Urothelium cell line (cell line): ENCODE data around the gene ATP5F1A.
"Not testable (repeated sequence)": the region's sequence is repeated elsewhere in the genome, so short reads cannot be mapped to it uniquely, and the experiment has no call there.

Source experiments
- DNase-seq: peaks from one replicate; pipeline ENCODE4 v3.0.0; 2011; ENCODE audit warnings: low spot score, mixed read lengths
- FAIRE-seq: peaks from 2 replicates; lab custom pipeline; 2011; peaks lifted over from hg19 to GRCh38; lab: Jason Lieb, UNC

The ATP5F1A gene

DNA sequence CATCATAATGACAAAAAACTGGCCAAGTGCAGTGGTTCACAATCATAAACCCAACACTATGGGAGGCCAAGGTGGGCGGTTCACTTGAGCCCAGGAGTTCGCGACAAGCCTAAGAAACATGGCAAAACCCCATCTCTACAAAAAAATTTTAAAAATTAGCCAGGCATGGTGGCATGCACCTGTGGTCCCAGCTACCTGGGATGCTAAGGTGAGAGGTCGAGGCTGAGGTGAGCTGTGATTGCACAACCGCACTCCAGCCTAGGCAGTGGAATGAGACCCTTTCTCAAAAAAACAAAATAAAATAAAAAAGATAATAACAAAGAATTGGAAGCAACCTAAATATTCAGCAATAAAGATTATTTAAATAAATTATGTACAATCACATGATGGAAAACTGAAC, 47.8 kb downstream of the ATP5F1A start:
- FAIRE-seq (no peak), DNase-seq (no peak)

DNA sequence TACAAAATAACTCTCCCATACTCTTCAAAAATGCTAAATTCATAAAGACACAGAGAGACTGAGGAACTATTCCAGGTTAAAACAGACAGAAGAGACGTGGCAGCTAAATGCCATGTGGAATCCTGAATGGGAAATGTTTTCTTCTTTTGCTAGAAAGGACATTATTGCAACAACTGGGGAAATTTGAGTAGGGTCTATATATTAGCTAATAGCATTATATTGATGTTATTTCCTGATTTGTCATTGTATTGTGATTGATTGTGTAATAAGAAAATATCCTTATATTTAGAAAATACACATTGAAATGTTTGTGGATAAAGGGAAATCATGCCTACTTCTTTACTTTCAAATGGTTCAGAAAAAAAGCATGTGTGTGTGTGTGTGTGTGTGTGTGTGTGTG, 49.5 kb downstream of the ATP5F1A start:
- FAIRE-seq: no peak
- DNase-seq: no peak

GRCh38 chr18:46047369-46047768, 50.7 kb downstream of the ATP5F1A start:
- not testable (repeated sequence) for DNase-seq, FAIRE-seq

DNA sequence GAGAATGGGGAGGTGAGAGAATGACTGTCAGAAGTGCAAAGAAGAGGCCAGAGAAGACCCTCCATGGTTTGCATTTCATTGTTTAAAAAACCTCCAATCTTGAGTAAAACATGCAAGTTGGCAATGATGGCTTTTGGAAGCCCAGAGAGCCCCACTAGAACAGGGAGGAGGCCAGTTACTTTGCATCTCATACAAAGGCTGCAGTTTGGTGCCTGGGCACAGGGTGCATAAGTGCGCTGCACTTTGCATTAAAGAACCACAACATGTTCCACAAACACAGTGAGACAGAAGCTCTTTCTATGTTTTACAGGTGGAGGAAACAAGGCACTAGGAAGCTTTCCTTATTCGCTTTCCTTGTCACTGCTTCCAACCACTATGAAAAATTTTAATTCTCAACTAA, 51.4 kb downstream of the ATP5F1A start:
- FAIRE-seq (no peak), DNase-seq (no peak)

GRCh38 chr18:46046126-46046525, 52.0 kb downstream of the ATP5F1A start:
- FAIRE-seq (no peak), DNase-seq (no peak)

DNA sequence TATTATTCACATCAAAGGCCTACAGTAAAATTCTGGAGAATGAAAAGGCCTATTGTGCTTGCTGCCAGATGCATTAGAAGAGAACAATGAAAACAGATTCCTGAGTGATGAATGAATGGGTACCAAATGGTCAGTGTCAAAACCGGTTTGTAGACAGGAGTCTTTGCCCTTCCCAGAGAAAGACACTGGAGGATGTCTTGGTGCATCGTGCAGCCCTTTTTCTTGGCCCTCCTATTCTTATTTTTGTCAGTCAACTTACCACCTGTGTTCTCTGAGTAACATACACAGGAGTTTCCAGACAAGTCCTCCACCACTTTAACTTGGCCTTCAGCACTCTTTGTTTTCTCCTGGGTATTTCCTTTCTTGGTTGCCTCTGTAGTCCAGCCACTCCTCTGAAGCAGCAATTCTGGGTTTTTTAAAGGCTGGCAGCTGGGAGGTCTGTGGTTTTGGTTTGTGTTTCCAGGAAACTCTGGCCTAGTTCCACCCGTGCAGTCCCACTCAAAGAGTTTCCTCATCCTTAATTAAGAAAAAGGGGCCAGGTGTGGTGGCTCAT, 55.4 kb downstream of the ATP5F1A start:
- DNase-seq (peak; percentile 71), FAIRE-seq (no peak)

GRCh38 chr18:46040747-46041104, 57.4 kb downstream of the ATP5F1A start:
- FAIRE-seq: no peak
- DNase-seq: no peak

DNA sequence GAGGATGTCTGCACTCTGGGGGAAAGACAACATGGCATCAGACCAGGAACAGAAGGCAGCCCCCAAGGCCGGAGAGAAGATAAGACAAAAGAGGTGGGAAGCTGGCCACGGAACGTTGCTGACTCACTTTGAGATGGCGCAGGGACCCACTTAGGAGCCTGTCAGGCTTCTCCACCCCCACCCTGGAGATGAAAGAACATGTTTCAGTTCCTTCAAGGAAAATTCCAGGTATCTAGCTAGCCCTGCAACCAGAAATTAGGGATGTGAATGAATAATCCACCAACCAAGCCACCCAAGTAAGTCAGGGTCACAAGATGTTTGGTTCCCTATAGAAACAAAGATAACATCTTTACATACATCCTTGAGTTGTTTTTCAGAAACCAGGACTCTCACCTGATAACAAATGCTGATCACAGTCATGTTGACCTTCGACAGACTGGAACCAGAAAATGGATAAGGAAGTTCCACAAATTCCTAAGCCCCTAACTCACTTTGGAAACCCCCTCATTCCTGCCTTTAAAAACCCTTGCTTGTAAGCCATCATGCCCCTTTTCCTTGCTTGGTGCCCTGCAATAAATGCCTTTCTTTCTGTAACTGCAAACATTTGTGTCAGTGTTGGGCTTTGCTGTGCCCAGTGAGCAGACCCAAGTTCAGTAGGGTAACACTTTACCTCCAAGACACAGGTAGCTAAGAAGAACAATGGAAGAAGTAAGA, 57.9 kb downstream of the ATP5F1A start:
- FAIRE-seq: no peak
- no peak for DNase-seq

DNA sequence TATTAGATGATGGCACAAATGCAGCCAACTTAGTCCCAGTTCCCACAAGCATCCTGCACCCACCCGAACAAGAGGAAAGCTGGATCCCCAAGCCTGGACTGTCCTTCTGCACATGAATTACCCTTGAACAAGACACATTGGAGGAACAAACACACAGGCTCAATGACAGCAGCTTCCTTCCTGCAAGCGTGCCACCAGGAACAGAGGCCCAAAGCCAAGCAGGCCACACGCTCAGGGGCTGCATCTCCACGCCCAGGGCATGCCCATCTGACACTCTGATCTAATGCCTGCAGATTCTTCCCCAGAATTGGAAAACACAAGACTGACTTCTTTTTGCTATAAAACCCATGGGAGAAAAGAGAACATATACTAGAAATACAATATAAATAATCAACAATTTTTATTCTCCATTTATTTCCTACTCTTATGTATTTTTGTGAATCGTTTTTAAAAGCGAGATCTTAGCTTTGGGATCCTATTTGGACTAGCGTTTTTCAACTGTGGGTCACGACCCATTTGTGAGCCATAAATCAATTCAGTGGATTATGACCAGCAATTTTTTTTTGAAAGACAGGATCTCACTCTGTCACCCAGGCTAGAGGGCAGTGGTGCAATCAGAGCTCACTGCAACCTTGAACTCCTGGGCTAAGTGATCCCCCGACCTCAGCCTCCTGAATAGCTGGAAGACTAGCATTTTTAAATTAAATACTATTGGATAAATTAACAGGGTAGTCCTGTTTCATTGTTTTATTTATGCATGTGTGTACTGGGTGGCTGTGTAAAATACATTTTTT, 60.4 kb downstream of the ATP5F1A start:
- DNase-seq (no peak), FAIRE-seq (no peak)

GRCh38 chr18:46035696-46036680, 62.1 kb downstream of the ATP5F1A start:
- no peak for DNase-seq
- no peak for FAIRE-seq

DNA sequence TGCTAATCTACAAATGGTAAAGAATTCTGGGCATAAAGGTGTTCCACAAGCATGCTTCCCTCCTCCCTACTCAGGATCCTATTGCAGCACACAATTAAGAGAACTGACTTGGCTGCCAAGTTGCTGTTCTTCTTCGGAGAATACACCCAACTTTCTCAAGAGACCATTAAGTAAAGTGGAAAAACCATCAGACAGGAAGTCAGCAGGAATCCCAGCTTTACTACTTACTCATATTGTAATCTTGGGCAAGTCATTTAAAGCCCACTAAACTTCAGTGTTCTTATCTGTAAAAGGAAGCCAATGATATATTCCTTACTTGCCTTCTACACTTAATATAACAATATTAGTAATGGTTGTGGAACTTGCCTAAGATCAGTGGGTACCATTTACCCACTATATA, 63.9 kb downstream of the ATP5F1A start:
- FAIRE-seq: no peak
- DNase-seq: no peak

DNA sequence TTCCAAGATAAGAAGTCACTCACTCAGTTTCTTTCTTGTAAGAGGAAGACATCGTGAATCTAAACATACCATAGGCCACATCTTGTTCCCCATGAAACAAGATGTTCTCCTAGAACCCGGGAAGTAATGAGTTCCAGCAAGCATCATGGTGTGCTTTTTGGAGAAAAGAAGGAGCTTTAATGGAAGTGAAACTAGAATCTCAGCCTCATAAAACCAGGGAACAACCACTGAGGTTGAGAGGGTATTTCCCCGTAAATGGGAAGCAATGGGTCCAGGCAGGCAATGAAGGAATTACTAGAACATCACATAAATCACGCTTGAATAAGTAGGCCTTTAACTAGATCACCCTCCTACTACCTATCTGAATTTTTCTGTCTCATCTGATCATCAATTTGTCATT, 66.4 kb downstream of the ATP5F1A start:
- no peak for FAIRE-seq
- DNase-seq: no peak
